Activated CD8-positive, alpha-beta T cell treated with anti-CD3 and anti-CD28 coated beads for 36 hours (primary cell): ENCODE data around the gene RALGDS. TPM values are rescaled to one million over a fixed set of nuclear protein-coding genes. Genes with fewer than 3 reads are reported as not detected.

ENCODE experiments used
- ATAC-seq: fragments of 200-7000 bp; cut with Tn5 transposase; one replicate; pipeline ENCODE4 v1.10.0; 2021; ENCODE audit warnings: mild to moderate bottlenecking, moderate library complexity
- CTCF ChIA-PET: fragments of 350-600 bp; sonication (Branson Sonifier 250); formaldehyde crosslinking; loops from one replicate; lab custom pipeline; 2021; ENCODE audit warnings: antibody characterized with exemption; lab: Charles Lee
- POLR2A ChIA-PET: fragments of 350-600 bp; sonication (Branson Sonifier 250); formaldehyde crosslinking; loops from one replicate; lab custom pipeline; 2021; ENCODE audit warnings: antibody characterized with exemption; lab: Charles Lee
- DNase-seq: peaks from one replicate; pipeline ENCODE4 v3.0.0-alpha.2; 2020
- H3K27ac Mint-ChIP-seq: one replicate; pipeline ENCODE4 v1.8.0; 2021; ENCODE audit warnings: mild to moderate bottlenecking, mixed read lengths
- H3K27me3 Mint-ChIP-seq: one replicate; pipeline ENCODE4 v1.8.0; 2021; ENCODE audit warnings: mixed read lengths
- H3K36me3 Mint-ChIP-seq: one replicate; pipeline ENCODE4 v1.8.0; 2021; ENCODE audit warnings: low read depth, mixed read lengths
- H3K4me1 Mint-ChIP-seq: one replicate; pipeline ENCODE4 v1.8.0; 2021; ENCODE audit warnings: low read depth, mixed read lengths
- H3K4me3 Mint-ChIP-seq: one replicate; pipeline ENCODE4 v1.8.0; 2021; ENCODE audit warnings: mild to moderate bottlenecking, moderate library complexity, mixed read lengths
- H3K9me3 Mint-ChIP-seq: one replicate; pipeline ENCODE4 v1.8.0; 2021; ENCODE audit warnings: mixed read lengths
- intact Hi-C: fragments of 100-400 bp; cut with micrococcal nuclease; formaldehyde crosslinking; loops from one replicate; pipeline ENCODE4 v1.10.0; 2022
- total RNA-seq, 2 experiments: library from RNA; stranded (reverse); gene quantifications; one replicate each; pipeline ENCODE4 v1.2.3, GENCODE V29; 2021
- TF ChIP-seq, protein P1 (sequence below): fragments of 200-600 bp; IDR thresholded peaks from one replicate; pipeline ENCODE4 v1.8.0; 2022; ENCODE audit warnings: antibody characterized with exemption, mild to moderate bottlenecking

RALGDS gene
- total RNA-seq, 2 experiments from 2014 or later = 80.5 to 88.2 TPM

- ATAC-seq (peak; percentile 72), DNase-seq (peak; percentile 59)
- TF ChIP-seq, protein P1, sequence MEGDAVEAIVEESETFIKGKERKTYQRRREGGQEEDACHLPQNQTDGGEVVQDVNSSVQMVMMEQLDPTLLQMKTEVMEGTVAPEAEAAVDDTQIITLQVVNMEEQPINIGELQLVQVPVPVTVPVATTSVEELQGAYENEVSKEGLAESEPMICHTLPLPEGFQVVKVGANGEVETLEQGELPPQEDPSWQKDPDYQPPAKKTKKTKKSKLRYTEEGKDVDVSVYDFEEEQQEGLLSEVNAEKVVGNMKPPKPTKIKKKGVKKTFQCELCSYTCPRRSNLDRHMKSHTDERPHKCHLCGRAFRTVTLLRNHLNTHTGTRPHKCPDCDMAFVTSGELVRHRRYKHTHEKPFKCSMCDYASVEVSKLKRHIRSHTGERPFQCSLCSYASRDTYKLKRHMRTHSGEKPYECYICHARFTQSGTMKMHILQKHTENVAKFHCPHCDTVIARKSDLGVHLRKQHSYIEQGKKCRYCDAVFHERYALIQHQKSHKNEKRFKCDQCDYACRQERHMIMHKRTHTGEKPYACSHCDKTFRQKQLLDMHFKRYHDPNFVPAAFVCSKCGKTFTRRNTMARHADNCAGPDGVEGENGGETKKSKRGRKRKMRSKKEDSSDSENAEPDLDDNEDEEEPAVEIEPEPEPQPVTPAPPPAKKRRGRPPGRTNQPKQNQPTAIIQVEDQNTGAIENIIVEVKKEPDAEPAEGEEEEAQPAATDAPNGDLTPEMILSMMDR = peak; percentile 97
- no peaks in the 10 kb centered on the region for H3K27me3 Mint-ChIP-seq
- no peak overlapping the region for H3K4me3 Mint-ChIP-seq
- ChIA-PET POLR2A (interaction anchor here (1.3 to 1.7 kb wide), 3 partner anchors 9 to 44 kb away, joined by 3 to 6 read pairs (median 4); no protein-coding TSS in a partner anchor), CTCF (interaction anchor here (0.7 to 22.4 kb wide), 10 partner anchors 9 to 56 kb away, joined by 3 to 376 read pairs (median 6); no protein-coding TSS in a partner anchor)
- H3K27ac Mint-ChIP-seq = no peak overlapping the region
- H3K4me1 Mint-ChIP-seq = no peaks in the 10 kb centered on the region
- no peaks in the 10 kb centered on the region for H3K9me3 Mint-ChIP-seq
- peaks cover 55% of the 10 kb centered on the region for H3K36me3 Mint-ChIP-seq
- intact Hi-C loops = loop anchor here (2.0 kb wide), 1 partner anchor 43 kb away; no protein-coding TSS in a partner anchor
Measured at GRCh38 chr9:133103183-133103986, 17.7 kb downstream of the RALGDS start.

DNA sequence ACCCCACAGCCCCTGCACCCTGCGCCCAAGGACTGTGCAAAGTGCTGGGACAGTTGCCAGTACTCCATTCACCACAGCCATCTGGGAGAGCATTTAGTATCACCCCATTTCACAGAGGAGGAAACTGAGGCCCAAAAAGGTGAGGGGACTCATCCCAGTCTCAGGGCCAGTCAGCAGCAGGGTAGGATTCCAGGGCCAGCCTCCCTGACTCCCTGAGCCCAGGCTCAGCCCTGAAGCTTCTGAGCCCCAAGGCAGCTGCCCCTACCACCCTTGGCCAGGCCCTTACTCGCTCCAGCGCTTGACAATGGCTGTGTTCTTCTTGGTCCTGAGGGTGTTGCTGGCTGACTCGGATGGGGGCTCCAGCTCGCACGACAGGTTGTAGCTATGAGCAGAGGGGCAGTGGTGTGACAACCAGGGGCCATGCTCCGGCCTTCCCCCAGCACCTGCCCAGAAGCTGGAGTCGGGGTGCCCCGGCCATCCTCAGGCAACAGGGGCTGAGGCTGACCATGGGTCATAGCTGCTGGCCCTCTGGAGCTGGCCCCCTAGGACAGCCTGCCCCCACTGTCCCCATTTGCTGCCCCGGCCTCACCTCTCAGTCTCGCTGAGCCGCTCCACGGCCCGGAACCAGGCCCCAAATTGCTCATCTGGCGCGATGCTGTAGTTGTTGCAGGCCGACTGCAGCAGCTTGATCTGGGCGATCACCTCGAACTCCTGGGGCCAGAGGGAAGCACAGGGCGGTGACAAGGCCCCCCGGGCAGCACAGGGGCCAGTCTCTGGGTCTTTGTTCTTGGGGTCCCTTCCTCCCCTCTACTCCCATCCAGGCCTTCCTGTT is 18.6 kb downstream of the RALGDS start:
- H3K27me3 Mint-ChIP-seq = no peaks in the 10 kb centered on the region
- intact Hi-C loops = loop anchor here (2.0 kb wide), 1 partner anchor 44 kb away; no protein-coding TSS in a partner anchor
- H3K4me3 Mint-ChIP-seq = no peak overlapping the region
- H3K27ac Mint-ChIP-seq = no peak overlapping the region
- no peak for ATAC-seq
- CTCF ChIA-PET = interaction anchor here (0.7 to 22.4 kb wide), 13 partner anchors 8 to 80 kb away, joined by 3 to 376 read pairs (median 5); no protein-coding TSS in a partner anchor
- POLR2A ChIA-PET = interaction anchor here (1.3 to 1.9 kb wide), 4 partner anchors 8 to 47 kb away, joined by 3 to 6 read pairs (median 4); no protein-coding TSS in a partner anchor
- peaks cover 6% of the 10 kb centered on the region for H3K9me3 Mint-ChIP-seq
- no peaks in the 10 kb centered on the region for H3K4me1 Mint-ChIP-seq
- no peak for DNase-seq
- TF ChIP-seq, protein P1 = no peak
- H3K36me3 Mint-ChIP-seq = peaks cover 56% of the 10 kb centered on the region

GRCh38 chr9:133101356-133102189 is 19.5 kb downstream of the RALGDS start:
- Mint-ChIP-seq H3K27me3 (no peaks in the 10 kb centered on the region), H3K36me3 (peaks cover 61% of the 10 kb centered on the region), H3K4me3 (no peak overlapping the region), H3K27ac (no peak overlapping the region), H3K4me1 (no peaks in the 10 kb centered on the region), H3K9me3 (peaks cover 8% of the 10 kb centered on the region)
- TF ChIP-seq, protein P1 = no peak
- no peak for ATAC-seq
- CTCF ChIA-PET = interaction anchor here (1.2 to 22.4 kb wide), 7 partner anchors 11 to 80 kb away, joined by 3 to 376 read pairs (median 5); no protein-coding TSS in a partner anchor
- intact Hi-C loops = loop anchor here (2.0 kb wide), 1 partner anchor 45 kb away; no protein-coding TSS in a partner anchor
- no peak for DNase-seq
- POLR2A ChIA-PET = interaction anchor here (1.5 to 1.9 kb wide), 2 partner anchors 43 to 47 kb away, joined by 4 to 6 read pairs; no protein-coding TSS in a partner anchor

DNA sequence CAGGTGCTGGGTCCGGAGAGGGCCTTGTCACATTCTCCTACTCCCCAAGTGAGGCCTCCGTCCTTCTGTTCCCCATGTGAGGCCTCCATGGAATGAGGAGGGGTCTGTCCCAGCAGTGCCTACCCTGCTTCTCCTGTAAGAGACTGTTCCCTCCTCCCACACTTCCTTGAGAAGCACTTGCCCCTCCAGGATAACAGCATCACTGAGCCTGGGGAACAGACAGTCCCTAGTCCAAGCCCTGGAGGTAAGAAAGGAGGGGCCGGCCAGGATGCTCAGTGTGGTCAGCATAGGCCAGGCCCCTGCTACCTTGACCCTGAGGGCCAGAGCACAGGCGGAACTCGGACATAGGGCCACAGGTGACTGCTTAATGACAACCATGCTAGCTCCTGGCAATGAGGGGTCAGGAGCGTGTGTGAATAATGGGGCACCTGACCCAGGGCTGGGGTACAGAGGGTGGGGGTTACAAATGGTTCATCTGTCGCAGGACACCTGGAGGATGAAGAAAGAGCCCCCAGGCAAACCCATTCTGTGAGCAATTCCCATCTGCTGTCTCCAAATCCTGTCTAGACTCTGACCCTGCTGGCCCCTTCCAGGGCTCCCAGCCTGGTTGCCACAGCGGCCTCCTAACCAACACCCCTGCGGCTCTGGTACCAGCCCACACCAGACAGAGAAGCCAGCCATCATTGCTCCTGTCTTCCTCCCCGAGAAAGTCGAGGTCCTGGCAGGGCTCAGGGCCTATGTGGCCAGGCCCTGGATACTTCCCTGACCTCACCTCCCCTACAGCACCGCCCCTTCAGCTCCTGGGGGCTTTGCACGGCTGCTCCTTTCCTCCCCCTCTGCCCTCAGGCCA is 20.3 kb downstream of the RALGDS start:
- ChIA-PET POLR2A (interaction anchor here (1.1 to 1.9 kb wide), 2 partner anchors 44 to 48 kb away, joined by 4 read pairs; no protein-coding TSS in a partner anchor), CTCF (interaction anchor here (1.8 to 22.4 kb wide), 2 partner anchors 45 to 79 kb away, joined by 7 to 376 read pairs; no protein-coding TSS in a partner anchor)
- H3K27me3 Mint-ChIP-seq = no peaks in the 10 kb centered on the region
- DNase-seq (no peak), ATAC-seq (no peak)
- H3K4me1 Mint-ChIP-seq = no peaks in the 10 kb centered on the region
- intact Hi-C loops = no loop called here
- H3K36me3 Mint-ChIP-seq = peaks cover 66% of the 10 kb centered on the region
- TF ChIP-seq, protein P1 = no peak
- H3K4me3 Mint-ChIP-seq = no peak overlapping the region
- peaks cover 16% of the 10 kb centered on the region for H3K9me3 Mint-ChIP-seq
- H3K27ac Mint-ChIP-seq = no peak overlapping the region
